GM12875 (cell line): ENCODE data around the gene ZFYVE19.

ENCODE experiments used
- H3K4me3 ChIP-seq: one replicate; pipeline ENCODE4 v1.5.1; 2011; ENCODE audit warnings: low read depth, low read length, control low read depth
- CTCF ChIP-seq: IDR thresholded peaks from 2 replicates; pipeline ENCODE4 v1.5.1; 2011; ENCODE audit warnings: low read depth, mild to moderate bottlenecking, control low read depth, inconsistent platforms, low read length, moderate library complexity, borderline replicate concordance; ENCODE audit not compliant: insufficient read depth

The ZFYVE19 gene

GRCh38 chr15:40790718-40791117, 16.2 kb upstream of the ZFYVE19 start:
- TF ChIP-seq CTCF, result no peak
- H3K4me3 ChIP-seq, result no peak overlapping the region

- TF ChIP-seq CTCF, result no peak
- no peak overlapping the region for H3K4me3 ChIP-seq
Observed at GRCh38 chr15:40792394-40792793, 14.5 kb upstream of the ZFYVE19 start.

GRCh38 chr15:40793216-40793989, 13.5 kb upstream of the ZFYVE19 start:
- no peak overlapping the region for H3K4me3 ChIP-seq
- TF ChIP-seq CTCF, result no peak

GRCh38 chr15:40796041-40796440, 10.8 kb upstream of the ZFYVE19 start:
- H3K4me3 ChIP-seq, result no peak overlapping the region
- no peak for TF ChIP-seq CTCF

GRCh38 chr15:40796512-40796911, 10.4 kb upstream of the ZFYVE19 start:
- TF ChIP-seq CTCF, result no peak
- H3K4me3 ChIP-seq, result no peak overlapping the region

- H3K4me3 ChIP-seq, result no peak overlapping the region
- no peak for TF ChIP-seq CTCF
Observed at GRCh38 chr15:40799523-40799922, 7.4 kb upstream of the ZFYVE19 start.

- no peak for TF ChIP-seq CTCF
- no peak overlapping the region for H3K4me3 ChIP-seq
Observed at GRCh38 chr15:40803076-40803475, 3.8 kb upstream of the ZFYVE19 start.
